ENCODE measurements around the gene FCER1G. TPM values are rescaled to one million over a fixed set of nuclear protein-coding genes. Genes with fewer than 3 reads are reported as not detected.

Gene FCER1G
- total RNA-seq, 1 experiment from 2014 or later: not detected

DNA sequence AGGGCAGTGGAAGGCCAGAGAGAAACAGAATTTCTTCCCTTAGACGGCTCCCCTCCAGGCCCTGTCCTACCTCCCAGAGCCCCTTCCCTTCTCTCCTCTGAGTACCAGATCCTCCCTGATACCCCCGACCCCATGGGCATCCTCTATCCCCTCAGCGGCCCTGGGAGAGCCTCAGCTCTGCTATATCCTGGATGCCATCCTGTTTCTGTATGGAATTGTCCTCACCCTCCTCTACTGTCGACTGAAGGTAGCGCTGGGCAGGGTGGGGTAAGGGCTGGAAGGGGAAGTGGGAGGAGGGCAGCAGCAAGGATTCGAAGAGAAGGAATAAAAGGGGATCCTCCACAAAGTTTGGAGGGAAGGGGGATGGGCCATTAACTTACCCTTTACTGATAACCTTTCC lies 2.7 kb downstream of the FCER1G start:
- Histone ChIP-seq H3K9me2 (ENCODE audit: insufficient read depth) (no peaks in the 10 kb centered on the region), H3K27ac (peak overlapping the region; percentile 29), H3K4me1 (replicated peaks; ENCODE audit: insufficient read depth) (peaks cover 7% of the 10 kb centered on the region; the same call in 1 of the 2 replicates), H3F3A (ENCODE audit: insufficient read depth, low read depth) (peaks cover 5% of the 10 kb centered on the region; the same call in 1 of the 2 replicates), H3K36me3 (ENCODE audit: low read depth) (peaks cover 9% of the 10 kb centered on the region), H2AFZ (no peak overlapping the region), H3K4me2 (no peak overlapping the region), H4K20me1 (ENCODE audit: insufficient read depth) (no peaks in the 10 kb centered on the region), H3K79me2 (ENCODE audit: low read depth) (no peaks in the 10 kb centered on the region), H3K4me3 (no peak overlapping the region), H3K27me3 (ENCODE audit: insufficient read depth, low read depth) (no peaks in the 10 kb centered on the region), H3K9me3 (ENCODE audit: insufficient read depth, low read depth) (no peaks in the 10 kb centered on the region)
- intact Hi-C loops (cut with micrococcal nuclease; ENCODE audit: unreplicated experiment): no loop called here
- TF ChIP-seq, protein P1, sequence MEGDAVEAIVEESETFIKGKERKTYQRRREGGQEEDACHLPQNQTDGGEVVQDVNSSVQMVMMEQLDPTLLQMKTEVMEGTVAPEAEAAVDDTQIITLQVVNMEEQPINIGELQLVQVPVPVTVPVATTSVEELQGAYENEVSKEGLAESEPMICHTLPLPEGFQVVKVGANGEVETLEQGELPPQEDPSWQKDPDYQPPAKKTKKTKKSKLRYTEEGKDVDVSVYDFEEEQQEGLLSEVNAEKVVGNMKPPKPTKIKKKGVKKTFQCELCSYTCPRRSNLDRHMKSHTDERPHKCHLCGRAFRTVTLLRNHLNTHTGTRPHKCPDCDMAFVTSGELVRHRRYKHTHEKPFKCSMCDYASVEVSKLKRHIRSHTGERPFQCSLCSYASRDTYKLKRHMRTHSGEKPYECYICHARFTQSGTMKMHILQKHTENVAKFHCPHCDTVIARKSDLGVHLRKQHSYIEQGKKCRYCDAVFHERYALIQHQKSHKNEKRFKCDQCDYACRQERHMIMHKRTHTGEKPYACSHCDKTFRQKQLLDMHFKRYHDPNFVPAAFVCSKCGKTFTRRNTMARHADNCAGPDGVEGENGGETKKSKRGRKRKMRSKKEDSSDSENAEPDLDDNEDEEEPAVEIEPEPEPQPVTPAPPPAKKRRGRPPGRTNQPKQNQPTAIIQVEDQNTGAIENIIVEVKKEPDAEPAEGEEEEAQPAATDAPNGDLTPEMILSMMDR (conservative IDR thresholded peaks at IDR 0.05): no peak
- TF ChIP-seq EZH2 (IDR thresholded peaks at IDR 0.05; ENCODE audit: low read depth): no peak
- CTCF ChIA-PET: no interaction called here
- POLR2A ChIA-PET (ENCODE audit: unreplicated experiment): no interaction called here
- no peak for DNase-seq
- no TSS peak for BruUV-seq (replicated peaks)

DNA sequence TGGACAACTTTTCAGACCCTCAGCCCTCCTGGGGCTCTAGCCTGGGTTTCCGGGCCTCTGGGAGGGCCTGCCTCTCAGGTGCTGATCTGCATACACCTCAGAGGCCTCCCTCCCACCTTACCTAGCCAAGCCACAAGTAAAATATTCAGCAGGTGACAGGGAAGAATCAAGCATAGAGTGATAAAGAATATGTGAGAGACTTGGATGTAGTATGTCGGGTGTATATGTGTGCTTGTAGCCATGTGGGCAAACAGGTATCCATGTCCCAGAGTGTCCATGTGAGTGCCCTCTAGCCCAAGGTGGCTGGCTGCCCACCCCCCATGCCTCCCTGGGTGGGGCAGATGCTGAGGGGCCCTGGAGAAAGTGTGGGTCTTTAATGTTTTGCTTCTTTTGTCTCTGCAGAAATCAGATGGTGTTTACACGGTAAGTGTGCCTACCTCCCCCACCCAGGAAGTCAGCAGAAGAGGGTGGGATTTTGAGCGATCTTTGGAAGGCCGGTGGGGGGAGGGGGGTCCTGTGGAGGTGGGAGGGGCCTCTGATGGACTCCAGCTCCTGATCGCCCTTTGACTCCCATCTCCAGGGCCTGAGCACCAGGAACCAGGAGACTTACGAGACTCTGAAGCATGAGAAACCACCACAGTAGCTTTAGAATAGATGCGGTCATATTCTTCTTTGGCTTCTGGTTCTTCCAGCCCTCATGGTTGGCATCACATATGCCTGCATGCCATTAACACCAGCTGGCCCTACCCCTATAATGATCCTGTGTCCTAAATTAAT lies 3.4 kb downstream of the FCER1G start:
- no peak overlapping the region for H3K4me2 ChIP-seq
- intact Hi-C loops (cut with micrococcal nuclease; ENCODE audit: unreplicated experiment): no loop called here
- no peaks in the 10 kb centered on the region for H4K20me1 ChIP-seq (ENCODE audit: insufficient read depth)
- BruUV-seq (replicated peaks): no TSS peak
- no peaks in the 10 kb centered on the region for H3K9me2 ChIP-seq (ENCODE audit: insufficient read depth)
- H2AFZ ChIP-seq: no peak overlapping the region
- POLR2A ChIA-PET (ENCODE audit: unreplicated experiment): interaction anchor here (0.6 kb wide), 1 partner anchor 200 kb away, joined by 3 read pairs; no protein-coding TSS in a partner anchor
- H3K27me3 ChIP-seq (ENCODE audit: insufficient read depth, low read depth): no peaks in the 10 kb centered on the region
- H3K36me3 ChIP-seq (ENCODE audit: low read depth): peaks cover 4% of the 10 kb centered on the region
- no peaks in the 10 kb centered on the region for H3K79me2 ChIP-seq (ENCODE audit: low read depth)
- no peaks in the 10 kb centered on the region for H3K9me3 ChIP-seq (ENCODE audit: insufficient read depth, low read depth)
- H3K4me3 ChIP-seq: no peak overlapping the region
- CTCF ChIA-PET: no interaction called here
- TF ChIP-seq, protein P1 (conservative IDR thresholded peaks at IDR 0.05): no peak
- no peak for TF ChIP-seq EZH2 (IDR thresholded peaks at IDR 0.05; ENCODE audit: low read depth)
- no peak overlapping the region for H3K27ac ChIP-seq
- peaks cover 5% of the 10 kb centered on the region; the same call in 1 of the 2 replicates for H3F3A ChIP-seq (ENCODE audit: insufficient read depth, low read depth)
- peaks cover 7% of the 10 kb centered on the region; the same call in 1 of the 2 replicates for H3K4me1 ChIP-seq (replicated peaks; ENCODE audit: insufficient read depth)
- no peak for DNase-seq

DNA sequence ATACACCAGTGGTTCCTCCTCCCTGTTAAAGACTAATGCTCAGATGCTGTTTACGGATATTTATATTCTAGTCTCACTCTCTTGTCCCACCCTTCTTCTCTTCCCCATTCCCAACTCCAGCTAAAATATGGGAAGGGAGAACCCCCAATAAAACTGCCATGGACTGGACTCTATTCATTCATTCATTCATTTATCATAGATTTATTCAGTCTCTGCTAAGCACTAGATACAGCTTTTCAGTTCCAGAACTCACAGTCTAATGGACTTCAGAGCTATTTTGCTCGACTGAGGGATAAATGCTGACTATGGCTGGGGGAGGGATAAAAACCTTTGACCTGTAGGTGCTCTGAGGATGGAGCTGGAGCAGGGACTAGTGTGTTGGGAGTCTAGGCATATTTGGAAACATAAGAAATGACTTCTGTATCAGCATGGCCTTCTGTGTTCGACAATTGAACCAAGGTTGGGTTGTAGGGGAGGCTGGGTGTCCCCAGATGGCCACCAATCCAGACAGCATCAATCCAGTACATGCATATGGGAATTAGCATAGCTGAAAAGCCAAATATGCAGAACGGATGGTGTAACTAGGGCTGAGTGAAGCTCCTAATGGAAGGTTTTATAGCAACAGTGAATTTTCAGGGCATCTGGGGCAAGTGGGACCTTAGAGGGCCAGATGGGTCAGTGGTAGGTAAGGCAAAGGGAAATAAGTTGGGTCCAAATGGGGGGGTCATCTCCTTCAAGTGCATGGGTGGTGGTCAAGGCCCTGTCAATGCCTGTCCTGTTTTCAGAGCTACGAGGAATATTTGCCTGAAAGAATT lies 4.2 kb downstream of the FCER1G start:
- ChIA-PET POLR2A (ENCODE audit: unreplicated experiment) (interaction anchor here (0.6 kb wide), 1 partner anchor 201 kb away, joined by 3 read pairs; no protein-coding TSS in a partner anchor), CTCF (no interaction called here)
- Histone ChIP-seq H3K4me1 (replicated peaks; ENCODE audit: insufficient read depth) (peaks cover 7% of the 10 kb centered on the region; the same call in 1 of the 2 replicates), H3K79me2 (ENCODE audit: low read depth) (no peaks in the 10 kb centered on the region), H4K20me1 (ENCODE audit: insufficient read depth) (no peaks in the 10 kb centered on the region), H3K4me2 (no peak overlapping the region), H3K4me3 (no peak overlapping the region), H3K27ac (no peak overlapping the region), H3K9me3 (ENCODE audit: insufficient read depth, low read depth) (no peaks in the 10 kb centered on the region), H3K9me2 (ENCODE audit: insufficient read depth) (no peaks in the 10 kb centered on the region), H3K27me3 (ENCODE audit: insufficient read depth, low read depth) (no peaks in the 10 kb centered on the region), H2AFZ (no peak overlapping the region), H3F3A (ENCODE audit: insufficient read depth, low read depth) (peaks cover 5% of the 10 kb centered on the region; the same call in 1 of the 2 replicates), H3K36me3 (ENCODE audit: low read depth) (no peaks in the 10 kb centered on the region)
- no TSS peak for BruUV-seq (replicated peaks)
- intact Hi-C loops (cut with micrococcal nuclease; ENCODE audit: unreplicated experiment): no loop called here
- no peak for TF ChIP-seq EZH2 (IDR thresholded peaks at IDR 0.05; ENCODE audit: low read depth)
- TF ChIP-seq, protein P1 (conservative IDR thresholded peaks at IDR 0.05): no peak
- no peak for DNase-seq

Data from PC-9 (cell line).